NCI-H69 (cell line): ENCODE data around the gene BCL11A.

Source experiments
- DNase-seq: peaks from one replicate; lab custom pipeline; 2025; lab: John Stamatoyannopoulos, UW

Gene BCL11A

DNA sequence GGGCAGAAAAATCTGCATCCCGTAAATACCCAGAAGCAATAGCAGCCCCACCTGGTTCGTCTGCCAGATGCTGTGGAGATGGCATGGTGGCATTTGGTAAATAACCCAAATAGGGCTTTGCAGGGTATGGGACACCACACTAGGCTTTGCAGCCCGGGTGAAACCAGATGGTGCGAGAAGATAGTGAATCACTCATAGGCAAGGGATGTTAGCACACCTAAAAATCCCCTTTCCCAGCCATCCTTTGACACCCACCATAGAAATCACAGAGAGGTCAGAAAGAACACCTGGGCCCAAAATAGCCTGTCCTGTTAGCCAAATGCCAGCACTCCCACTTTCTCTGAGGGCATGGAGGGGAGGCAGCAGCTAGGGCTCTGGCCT, 47.6 kb downstream of the BCL11A start:
- no peak for DNase-seq

DNA sequence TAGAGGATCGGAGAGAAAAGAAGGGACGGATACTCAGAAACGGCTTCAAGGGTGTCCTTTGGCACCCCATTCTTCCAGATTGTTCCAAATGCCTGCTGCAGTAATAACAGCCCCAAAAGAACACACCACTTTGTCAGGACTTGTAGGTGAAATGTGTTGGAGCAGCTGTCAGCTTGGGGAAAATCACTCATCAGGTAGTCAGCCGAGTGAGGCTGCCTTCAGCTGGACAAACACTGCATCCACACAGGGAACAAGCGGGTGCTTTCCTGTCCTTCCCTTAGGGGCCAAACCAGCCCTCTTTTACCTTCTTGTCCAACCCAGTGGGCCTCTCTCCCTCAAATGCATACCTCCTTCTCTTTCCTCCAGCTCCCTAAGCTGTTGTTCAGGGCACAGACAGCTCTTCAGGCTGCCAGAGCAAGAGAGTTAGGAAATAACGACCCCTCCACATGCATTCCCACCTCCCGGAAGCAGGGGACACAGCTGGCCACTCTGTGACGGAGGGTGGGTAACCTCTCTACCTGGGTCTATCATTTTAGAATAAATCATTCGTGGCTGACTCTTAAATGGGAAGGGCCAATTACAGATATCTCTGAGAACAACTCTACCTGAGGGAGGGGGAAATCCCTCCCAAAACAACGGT, 48.1 kb downstream of the BCL11A start:
- DNase-seq: peak; percentile 11

DNA sequence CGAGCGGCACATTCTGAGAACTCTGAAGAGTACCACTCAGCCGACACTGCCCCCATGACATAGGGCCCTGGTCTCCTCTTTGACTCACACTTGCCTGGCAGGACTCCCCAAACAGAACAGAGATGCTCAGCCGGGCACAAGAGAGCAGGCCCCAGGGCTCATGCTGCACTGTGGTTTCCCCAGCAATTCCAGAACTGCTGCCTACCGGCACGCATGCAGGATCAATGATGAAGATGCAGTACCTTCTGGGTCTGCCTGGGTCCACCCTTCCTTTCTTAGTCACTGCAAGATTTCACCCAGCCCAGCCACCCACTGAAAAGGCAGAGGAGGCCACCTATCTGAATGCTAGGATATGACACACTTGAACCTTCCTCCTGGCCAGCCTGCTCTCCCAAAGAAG, 49.4 kb downstream of the BCL11A start:
- DNase-seq: no peak

DNA sequence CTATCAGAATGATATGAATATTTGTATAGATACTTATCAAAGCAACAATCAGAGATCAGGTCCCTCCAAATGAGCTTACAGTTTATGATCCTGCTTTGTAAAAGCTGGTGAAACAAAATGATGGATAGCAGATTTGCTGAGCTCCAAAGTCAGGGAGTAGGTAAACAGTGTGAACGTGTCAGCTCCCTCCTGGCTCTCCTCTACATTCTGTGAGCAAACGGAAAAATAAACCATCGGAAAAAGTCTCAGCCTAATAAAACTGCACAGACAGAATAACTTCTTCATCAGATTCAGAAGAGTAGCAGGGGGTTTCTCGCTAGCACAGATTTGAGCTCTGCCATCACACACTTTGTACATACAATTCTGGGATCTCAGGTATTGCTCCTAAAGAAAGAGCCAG, 51.3 kb downstream of the BCL11A start:
- DNase-seq: no peak

GRCh38 chr2:60500861-60501260, 52.6 kb downstream of the BCL11A start:
- no peak for DNase-seq

DNA sequence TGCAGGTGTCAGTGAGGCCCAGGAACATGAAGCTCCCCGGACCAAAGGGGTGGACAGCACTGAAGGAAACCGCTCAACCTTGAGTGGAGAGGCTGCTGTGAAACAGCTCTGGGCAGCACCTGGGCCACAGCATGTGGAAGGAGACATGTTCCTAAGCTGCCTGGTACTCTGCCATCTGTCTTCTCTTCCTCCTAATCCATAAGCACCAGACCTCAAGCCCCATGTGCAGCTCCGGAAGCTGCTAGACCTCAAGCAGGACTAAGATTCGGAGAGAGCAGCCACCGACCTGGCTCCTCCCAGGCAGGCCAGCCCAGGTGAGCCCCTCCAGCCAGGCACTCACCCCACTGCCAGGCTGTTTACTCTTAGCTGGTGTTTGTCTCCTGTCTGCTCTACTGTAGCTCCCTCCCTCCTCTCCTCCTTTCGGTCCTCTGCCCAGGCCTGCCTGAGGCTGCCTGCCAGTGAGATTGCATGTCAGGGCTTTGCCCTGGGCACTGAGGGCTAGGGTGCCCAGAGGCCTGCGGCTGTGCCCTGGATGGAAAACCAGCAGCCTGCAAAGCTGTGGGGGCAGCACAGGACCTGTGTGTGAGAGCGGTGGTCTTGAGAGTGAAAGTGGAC, 53.7 kb downstream of the BCL11A start:
- peak; percentile 61 for DNase-seq

DNA sequence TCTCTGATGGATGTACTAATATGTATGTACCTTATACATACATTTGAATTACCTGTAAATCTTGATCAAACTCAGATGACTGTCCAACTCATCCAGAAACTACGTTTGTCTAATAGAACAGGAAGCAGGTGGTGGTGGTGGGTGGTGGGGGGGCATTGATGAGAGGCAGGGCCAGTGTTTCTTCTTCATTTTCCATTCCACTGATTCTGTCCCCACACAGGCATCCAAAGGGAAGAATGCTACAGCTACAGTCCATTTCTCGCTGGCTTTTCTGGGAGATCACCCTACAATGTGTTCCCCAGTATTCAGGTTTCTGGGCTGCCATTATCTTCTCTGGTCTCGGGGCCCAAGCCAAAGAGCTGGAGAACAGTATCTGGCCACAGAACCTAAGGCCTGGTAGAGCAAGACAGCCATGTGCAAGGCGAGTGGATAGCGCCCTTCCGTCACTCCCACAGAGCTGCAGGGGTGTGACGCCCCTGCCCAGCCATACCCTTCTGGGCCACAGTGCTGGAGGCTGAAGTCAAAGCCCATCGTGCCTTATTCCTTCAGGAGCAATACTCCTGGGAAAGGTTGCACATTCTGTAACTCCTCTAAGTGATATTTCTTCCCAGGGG, 54.5 kb downstream of the BCL11A start:
- no peak for DNase-seq

GRCh38 chr2:60498127-60498815, 55.2 kb downstream of the BCL11A start:
- no peak for DNase-seq

DNA sequence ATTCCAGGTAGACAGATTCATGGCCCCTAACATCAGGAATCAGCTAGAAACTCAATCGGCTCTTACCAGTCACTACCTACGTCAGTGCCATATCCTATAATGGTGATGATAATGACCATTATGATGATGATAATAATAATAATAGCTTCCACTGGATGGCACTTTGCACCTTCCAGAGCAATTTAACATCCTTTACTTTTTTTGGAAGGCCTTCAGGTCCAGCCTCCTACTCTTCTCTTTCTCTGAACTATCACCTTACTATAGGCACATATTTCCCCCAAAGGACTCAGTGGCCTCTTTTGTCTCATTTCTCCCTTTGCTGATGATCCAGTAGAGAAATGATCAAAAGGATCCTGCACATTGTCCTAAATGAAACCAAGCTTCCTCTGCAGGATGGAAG, 56.0 kb downstream of the BCL11A start:
- DNase-seq: no peak

DNA sequence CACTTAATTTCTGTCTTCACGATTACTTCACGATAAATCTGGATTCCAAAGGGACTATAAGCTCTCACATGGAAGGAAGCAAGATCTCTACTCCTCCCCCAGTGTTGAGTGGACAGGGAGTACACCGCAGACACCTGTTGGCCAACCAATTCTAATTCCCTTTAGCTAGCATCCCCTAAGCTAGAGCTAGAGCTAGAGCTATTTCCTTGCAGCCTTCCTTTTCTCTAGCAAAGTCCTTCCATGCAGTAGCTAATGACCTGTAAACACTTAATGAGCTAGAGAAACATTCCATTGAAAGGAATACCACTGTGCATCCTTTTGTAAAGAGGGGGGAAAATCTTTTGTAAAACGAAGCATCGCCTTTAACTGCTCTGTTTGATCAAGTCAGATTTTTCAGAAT, 56.5 kb downstream of the BCL11A start:
- DNase-seq: no peak

DNA sequence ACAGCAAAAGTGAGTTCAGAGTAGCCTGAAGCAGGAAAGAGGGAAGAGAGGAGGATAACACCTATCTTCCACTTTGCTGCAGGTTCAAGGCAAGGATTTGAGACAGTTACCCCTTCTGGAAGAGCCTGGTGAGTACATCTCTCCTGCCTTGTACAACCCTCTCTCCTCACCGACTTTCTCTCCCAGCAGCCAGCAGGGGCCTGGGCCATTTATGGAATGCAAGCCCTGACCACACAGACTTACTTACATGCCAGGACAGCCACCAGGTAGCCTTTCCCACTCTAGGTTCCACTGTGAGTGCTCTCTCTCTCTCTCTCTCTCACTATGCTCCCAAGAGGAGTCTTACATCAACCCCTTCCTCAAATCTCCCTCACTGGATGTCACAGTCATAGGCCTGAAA, 57.0 kb downstream of the BCL11A start:
- no peak for DNase-seq

GRCh38 chr2:60495041-60495625, 58.3 kb downstream of the BCL11A start:
- DNase-seq: no peak

DNA sequence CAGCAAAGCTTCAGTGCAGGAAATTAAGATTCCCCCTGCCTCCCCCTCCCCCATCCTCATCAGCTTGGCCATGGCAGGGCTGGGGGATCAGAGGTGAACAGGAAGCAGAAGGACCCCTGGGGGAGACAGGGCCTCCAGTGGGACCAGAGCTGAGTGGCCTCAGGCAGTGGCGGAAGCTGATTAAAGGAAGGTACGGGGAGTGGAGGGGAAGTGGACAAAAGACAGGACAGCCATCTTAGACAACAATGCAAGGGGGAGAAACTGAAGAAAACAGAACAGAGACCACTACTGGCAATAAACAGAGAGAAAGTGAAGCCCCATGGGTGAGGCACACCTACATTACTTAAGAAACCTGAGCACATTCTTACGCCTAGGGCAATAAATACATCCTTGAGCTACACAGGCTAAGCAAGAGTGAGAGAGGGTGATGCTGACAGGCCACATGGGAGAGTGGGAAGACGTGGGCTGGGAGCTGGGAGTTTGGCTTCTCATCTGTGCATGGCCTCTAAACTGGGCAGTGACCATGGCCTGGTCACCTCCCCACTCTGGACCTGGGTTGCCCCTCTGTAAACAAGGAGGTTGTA, 59.6 kb downstream of the BCL11A start:
- peak; percentile 4 for DNase-seq

DNA sequence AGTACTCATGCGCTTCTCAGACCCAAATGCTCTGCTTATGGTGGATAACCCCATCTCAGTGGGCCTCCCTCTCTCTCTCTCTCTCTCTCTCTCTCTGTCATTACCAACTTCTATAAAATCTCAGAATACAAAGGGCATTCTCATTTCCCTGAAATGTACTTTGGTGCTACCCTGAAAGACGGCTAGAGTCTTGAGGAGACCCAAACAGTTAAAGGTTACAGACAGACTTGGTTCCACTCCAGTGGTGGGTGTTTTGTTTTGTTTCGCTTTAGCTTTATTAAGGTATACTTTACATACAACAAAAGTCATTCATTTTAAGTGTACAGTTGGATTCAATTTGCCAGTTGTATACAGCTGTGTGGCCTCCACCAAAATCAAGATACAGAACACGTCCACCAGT, 60.9 kb downstream of the BCL11A start:
- DNase-seq: no peak

DNA sequence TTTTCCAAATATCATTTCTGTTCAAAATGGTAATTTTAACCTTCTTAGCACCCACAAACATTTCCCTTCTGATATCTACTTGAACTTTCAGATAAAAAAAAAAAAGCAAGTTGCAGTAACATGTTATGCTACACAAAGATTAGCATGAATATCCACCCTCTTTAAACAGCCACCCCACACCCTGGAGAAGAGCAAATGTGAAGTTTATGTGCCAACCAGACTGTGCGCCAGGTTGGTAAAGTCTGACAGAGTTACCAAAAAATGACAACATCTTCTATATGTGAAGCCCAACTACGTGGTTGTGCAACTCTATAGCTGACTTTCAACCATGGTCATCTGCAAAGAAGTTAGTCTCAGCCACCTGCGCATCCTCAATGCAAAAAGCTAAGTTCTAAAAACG, 62.6 kb downstream of the BCL11A start:
- DNase-seq: no peak

- no peak for DNase-seq
Observed at GRCh38 chr2:60490441-60490840, 63.0 kb downstream of the BCL11A start.

DNA sequence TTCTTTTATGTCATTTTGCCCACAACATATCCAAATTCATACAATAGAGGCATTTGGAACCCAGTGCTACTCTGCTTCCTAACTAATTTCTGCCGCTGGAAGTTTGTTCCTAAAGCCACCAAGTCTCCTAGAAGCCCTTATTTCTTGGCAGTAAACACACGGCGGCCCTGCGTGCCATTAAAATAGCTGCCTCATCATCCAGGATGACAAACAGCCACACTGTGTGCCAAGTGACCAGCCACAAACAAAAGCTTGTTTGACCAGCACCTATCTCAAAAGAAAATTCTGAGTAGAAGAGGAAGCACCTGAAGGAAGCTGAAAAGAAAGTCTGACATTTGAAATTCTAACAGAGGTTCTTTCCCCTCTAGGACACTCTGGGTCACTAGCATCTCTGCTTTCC, 64.2 kb downstream of the BCL11A start:
- no peak for DNase-seq

DNA sequence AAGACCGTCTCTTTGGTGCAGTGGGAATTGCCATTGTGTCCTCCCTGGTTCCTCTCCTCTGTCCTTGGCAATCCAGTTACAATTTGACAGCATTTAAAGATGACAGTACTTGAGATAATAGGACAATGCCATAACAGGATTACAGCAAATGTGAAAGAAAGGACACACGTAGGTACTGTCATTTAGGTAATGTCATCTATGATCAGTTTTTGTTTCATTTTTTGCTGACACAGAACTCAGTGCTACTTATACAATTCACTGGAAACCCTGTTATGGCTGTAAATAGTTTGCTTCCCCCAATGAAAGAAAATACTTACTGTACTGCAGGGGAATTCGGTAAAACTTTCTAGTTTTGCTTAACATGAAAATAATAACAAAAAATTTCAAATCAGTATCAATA, 65.2 kb downstream of the BCL11A start:
- DNase-seq: no peak

GRCh38 chr2:60487174-60487573, 66.3 kb downstream of the BCL11A start:
- DNase-seq: no peak

GRCh38 chr2:60486551-60486950, 66.9 kb downstream of the BCL11A start:
- no peak for DNase-seq

GRCh38 chr2:60486067-60486466, 67.4 kb downstream of the BCL11A start:
- DNase-seq: no peak

GRCh38 chr2:60485550-60485949, 67.9 kb downstream of the BCL11A start:
- no peak for DNase-seq
